HG03159 (cell line): ENCODE data around the gene KCTD20.

Source experiments
- ATAC-seq: cut with Tn5 transposase; IDR thresholded peaks from one replicate; pipeline ENCODE4 v1.9.1; 2021; ENCODE audit warnings: mild to moderate bottlenecking, moderate library complexity; ENCODE audit not compliant: unreplicated experiment

KCTD20 gene

GRCh38 chr6:36492092-36492491 lies 49.3 kb downstream of the KCTD20 start:
- ATAC-seq, result no peak

- ATAC-seq, result no peak
Measured at GRCh38 chr6:36492621-36493020, 49.8 kb downstream of the KCTD20 start.

GRCh38 chr6:36493319-36493718 lies 50.5 kb downstream of the KCTD20 start:
- no peak for ATAC-seq

GRCh38 chr6:36493859-36494258 lies 51.1 kb downstream of the KCTD20 start:
- ATAC-seq, result no peak

DNA sequence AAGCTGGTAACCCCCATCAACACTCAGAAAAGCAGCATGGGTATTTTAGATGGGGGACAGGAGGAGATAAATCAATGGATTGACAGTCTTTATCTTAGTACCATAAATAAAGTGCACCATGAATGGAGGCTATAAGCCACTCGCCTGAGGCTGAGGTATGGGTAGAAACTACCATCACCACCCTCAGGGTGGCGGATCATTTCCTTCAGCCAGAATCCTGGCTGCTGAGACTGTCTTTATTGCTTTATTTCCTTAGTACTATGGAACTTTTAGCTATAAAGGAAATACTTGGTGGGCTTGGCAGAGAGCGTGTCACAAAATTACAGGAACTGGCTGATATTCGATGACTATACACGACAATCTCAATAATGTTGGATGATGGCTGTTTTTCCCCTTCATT lies 52.3 kb downstream of the KCTD20 start:
- ATAC-seq, result no peak

DNA sequence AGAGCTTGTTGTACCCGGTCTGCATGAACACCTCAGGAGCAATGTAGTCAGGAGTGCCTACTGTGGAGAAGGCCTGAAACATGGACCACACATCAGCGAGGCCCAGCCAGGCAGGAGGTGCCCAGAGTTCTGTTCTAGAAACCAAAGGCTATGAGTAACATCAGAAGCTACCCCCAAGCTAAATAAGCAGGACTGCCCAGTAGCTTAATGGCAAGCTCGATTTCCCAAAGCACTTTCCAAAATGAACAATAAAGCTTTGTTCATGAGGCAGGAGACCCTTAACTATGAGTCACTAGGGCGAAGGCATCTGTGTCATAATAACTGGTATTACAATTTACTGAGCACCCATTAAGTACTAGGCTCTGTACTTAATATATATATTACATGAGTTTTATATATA lies 57.1 kb downstream of the KCTD20 start:
- no peak for ATAC-seq

DNA sequence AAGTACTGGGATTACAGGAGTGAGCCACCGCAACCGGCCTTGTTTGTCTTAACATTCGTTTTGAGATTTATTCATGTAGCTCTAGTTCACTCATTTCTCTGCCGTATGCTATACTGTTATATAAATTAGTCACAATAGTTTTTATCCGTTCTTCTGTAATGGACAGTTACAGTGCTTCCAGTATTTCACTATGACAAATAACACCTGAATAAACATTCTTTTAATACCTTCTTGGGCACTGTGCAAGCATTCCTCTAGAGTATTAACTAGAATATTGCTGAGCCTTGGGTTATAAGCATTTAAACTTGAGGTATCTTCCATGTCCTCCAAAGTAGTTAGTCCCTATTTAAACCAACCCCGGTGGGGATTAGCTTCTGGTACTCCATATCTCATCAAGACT lies 58.9 kb downstream of the KCTD20 start:
- ATAC-seq, result no peak

DNA sequence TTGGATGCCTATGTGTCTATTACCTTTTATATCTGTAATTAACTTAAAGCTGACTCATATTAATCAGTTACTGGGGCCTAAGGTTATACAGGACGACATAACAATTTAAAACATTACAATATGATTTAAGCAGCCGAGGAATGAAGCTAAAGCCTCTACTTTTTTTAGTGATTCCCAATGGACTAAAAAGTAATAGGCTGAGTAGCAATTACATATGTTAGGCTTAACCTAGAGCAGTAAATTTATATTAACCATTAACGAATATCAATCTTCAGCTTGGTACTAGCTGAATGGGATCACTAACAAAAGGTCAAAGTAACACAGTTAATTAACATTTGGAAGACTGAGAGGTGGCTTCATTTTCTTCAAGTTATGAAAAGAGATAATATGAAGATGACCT lies 61.4 kb downstream of the KCTD20 start:
- no peak for ATAC-seq

GRCh38 chr6:36504982-36505381 lies 62.2 kb downstream of the KCTD20 start:
- no peak for ATAC-seq

DNA sequence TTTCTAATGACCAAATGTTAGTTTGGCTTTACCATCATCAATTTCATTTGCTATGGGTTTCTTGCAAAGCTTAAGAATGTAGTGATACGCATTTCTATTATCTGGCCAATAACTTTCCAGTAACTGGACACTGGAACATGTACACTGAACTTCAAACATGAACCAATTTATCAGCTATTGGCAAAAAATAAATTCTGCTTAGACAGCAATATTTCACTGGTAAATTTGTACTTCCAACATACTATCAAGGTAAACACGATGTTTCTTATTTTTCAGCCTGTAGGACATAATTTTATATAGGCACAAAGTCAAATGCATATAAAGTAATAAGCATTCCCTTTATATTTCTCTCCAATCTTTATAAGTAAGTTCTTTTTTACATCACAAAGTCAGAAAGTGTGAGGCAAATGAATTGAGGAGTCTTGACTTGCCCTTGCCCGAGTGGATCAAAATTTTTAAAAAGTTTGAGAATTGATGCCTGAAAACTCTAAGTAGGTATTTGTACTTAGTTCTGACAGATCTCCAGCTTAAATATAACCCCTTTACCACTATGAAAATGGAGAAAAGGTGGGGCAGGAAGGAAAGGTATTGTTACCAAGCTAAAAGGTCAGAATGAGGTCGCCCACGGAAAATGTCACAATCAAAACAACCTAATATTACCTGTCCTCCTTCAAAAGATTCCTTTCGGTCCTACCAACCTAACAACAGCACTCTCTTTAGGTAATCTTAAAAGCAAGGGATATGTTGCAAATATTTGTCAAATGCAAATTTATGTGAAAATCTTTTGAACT lies 63.1 kb downstream of the KCTD20 start:
- ATAC-seq, result no peak

DNA sequence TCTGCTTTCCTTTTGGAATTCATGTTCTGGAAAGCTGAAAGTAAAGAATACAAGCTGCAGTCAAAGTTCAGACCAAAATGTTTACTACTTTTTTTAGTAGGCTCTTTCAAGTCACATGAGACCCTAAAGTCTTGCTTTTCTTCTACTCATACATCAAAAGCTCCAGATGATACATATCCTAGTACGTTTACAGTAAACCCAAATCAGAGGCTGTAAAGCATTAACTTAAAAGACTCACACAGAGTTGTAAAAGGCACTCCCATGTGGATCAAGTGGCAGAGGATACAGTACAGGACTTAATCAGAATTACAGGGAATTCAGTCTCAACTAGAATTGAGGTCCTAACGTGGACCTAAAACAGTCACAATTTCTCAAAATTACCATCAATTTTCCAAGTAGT lies 63.8 kb downstream of the KCTD20 start:
- no peak for ATAC-seq

DNA sequence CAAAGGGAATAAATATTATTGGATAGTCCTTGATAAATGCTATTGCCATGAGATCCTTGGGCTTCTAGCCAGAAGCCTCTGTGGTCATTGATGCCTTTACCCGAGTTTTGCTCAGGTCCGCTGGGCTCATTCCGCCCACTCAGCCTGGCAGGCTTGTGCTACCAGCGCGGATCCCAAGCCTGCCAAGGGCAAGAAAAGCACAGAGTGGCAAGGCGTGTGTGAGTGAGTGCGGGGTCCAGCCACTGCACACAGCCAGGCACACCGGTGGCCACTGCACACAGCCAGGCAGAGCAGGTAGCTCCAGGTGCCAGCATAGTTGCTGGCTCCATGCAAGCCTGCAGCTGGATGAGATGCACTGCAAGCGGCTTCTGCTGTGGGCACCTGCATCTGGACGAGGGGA lies 65.7 kb downstream of the KCTD20 start:
- no peak for ATAC-seq

- ATAC-seq, result no peak
Measured at GRCh38 chr6:36510365-36510764, 67.6 kb downstream of the KCTD20 start.

DNA sequence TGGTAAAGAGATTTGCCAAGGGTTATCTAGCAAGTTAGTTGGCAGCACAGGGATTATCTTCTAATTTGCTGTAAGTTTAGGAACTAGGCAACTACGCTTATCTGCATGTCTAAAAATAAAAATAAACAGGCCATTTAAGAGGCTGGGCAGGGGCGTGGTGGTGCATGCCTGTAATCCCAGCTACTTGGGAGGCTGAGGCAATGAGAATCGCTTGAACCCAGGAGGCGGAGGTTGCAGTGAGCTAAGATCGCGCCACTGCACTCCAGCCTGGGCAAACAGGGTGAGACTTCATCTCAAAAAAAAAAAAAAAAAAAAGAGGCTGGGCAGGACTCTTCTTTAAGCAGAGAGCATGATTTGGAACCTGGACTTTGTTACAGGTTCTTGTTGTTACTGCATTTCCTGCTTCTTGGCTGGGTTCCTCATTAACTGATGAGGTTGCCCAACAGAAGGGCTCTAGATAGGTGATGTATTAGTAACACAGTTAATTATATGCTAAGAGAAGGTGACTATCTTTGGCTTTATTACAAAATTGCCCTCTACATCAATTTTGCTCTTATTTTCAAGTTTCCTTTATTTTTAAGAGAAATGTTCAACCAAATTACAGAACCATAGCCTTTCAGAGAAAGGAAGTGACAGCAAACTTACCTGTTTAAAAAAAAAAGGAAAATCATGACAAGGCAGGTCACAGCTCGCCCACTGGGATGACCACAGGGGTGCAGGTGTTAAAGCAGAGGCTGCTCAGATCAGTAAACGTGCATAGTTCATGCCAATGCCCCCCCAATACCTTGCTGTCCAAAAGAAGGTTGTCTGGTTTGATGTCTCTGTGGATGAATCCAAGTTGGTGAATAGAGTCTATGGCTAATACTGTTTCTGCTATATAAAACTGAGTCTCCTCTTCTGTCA lies 72.0 kb downstream of the KCTD20 start:
- no peak for ATAC-seq

DNA sequence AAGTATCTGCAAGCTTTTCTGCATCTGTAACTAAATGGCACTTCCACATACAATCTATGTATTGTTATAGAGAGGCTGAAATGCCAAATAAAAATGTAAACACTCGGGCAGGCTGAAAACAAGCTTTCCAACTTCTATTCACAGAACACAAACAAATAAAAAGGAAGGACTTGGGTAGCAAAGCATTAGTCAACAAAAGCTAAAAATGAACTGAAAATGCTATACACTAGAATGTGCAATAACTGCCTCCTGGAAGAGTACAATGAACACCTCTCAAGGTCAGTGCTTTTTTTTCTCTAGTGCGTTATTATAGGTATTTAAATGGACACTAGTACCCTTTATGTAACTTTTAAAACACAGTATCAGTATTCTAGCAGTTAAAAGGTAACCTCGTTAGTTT lies 73.0 kb downstream of the KCTD20 start:
- ATAC-seq, result no peak

DNA sequence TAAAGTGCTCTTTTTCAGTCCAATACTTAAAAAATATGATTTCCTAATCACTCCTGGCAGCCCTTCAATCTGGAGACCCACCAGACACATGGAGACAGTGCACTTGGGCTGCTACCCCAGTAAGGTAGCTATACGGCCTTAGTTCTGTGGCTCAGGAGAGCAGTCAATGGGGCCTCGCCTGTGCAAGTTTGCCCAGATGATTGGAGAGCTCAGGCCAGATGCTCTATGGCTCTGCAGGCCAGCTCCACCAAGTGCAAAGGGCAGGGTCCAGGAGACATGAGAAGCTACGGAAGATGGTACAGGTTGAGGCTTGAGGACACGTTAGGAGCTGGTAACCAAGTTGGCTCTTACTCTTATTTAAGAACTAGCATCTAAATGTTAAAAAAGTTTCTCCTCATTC lies 73.8 kb downstream of the KCTD20 start:
- ATAC-seq, result no peak

- no peak for ATAC-seq
Measured at GRCh38 chr6:36516988-36517387, 74.2 kb downstream of the KCTD20 start.

DNA sequence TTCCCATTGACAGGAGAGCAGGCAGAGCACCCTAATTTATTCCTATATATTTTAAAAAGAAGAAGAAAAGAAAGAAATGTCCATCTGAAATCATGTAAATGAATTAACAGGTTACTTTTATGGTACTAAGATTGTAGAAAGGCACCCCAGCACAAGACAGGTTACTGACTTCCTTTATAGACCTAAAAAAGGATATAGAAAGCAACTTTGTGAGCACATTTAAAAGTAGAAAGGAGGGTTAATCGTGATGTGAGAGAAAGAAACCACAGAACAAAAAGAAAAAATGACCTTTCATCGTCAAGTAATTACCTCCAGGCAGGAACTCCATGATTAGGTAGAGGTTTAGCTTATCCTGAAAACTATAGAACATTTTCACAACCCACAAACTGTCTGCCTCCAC lies 74.6 kb downstream of the KCTD20 start:
- no peak for ATAC-seq

DNA sequence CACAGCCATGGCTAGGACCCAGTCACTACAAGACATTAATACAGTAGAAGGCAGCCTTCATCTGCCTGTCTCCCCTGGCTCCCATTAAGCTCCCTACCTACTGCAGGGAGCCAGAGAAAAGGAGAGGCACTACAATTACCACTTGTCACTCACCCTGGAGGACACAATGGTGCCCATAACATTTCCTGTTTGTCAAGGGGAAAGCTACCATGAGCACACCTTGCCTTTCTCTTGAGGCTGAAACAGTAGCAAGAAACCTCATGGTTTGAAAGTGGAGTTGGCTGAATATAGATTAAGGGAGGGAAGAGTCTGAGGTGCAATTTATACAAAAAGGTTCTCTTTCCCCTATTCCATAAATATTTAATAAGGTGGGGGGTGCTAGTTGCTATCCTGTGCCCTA lies 76.6 kb downstream of the KCTD20 start:
- ATAC-seq, result no peak

- no peak for ATAC-seq
Measured at GRCh38 chr6:36523451-36523850, 80.7 kb downstream of the KCTD20 start.

DNA sequence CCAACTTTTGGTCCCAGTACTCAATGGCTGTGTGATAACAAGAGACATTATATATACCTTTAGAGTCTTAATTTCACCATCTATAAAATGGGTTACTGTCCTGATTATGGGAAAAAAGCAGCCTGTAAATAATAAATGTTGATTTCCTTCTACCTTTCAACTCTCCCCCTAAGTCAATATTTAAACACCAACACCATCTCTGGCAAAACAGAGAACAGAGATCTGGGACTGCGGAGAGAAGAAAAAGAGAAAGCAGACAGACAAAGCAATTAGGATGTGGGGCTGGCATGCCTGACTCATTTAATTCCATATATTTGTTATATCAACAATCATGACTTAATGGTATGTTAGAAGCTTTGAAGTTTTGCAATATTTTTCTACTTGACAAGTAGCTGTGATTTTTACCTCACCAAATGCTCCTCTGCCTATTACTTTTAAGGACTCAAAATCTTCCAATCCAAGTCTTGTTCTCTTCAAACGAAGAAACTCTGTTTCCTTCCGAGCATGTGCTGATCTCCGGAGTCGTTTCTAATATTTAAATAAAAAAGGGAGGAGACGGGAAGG lies 81.2 kb downstream of the KCTD20 start:
- no peak for ATAC-seq

DNA sequence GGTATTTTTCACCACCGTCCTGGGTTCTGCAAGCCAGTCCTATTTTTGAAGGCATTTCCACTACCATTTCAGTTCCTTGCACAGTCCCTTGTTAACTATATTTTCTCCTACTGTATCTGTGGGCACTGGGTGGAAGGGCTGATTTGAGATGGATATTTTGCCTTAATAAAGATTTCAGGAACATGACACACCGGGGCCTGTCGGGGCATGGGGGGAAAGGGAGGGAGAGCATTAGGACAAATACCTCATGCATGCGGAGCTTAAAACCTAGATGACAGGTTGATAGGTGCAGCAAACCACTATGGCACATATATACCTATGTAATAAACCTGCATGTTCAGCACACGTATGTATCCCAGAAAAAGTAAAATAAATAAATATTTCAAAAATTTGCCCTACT lies 82.1 kb downstream of the KCTD20 start:
- ATAC-seq, result no peak
